ENCODE data around the gene PACSIN2.
"Not testable (repeated sequence)": the region's sequence is repeated elsewhere in the genome, so short reads cannot be mapped to it uniquely, and the experiment has no call there.

The PACSIN2 gene

DNA sequence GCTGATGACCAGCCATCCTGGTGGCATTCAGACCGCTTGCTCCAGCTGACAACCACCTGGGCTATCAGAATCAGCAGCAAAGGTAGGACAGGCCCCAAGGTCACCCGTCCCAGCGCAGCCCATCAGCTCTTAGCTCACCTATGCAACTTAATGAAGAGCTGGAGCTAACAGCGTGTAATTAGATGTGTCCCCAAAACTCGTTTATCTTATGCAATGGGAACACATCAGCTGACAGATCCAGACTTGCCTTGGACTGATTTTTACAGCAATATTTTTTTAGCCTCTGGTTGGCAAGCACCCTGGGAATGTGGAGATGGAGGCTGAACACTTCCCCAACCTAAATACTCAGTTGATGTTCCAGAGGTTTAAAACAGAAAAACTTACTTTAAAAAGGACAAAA lies 76.0 kb downstream of the PACSIN2 start:
- no peak for DNase-seq (ENCODE audit: low spot score)
- ChIA-PET POLR2A (ENCODE audit: low non-redundant PET) (no interaction called here), CTCF (no interaction called here)
- TF ChIP-seq, protein P1, sequence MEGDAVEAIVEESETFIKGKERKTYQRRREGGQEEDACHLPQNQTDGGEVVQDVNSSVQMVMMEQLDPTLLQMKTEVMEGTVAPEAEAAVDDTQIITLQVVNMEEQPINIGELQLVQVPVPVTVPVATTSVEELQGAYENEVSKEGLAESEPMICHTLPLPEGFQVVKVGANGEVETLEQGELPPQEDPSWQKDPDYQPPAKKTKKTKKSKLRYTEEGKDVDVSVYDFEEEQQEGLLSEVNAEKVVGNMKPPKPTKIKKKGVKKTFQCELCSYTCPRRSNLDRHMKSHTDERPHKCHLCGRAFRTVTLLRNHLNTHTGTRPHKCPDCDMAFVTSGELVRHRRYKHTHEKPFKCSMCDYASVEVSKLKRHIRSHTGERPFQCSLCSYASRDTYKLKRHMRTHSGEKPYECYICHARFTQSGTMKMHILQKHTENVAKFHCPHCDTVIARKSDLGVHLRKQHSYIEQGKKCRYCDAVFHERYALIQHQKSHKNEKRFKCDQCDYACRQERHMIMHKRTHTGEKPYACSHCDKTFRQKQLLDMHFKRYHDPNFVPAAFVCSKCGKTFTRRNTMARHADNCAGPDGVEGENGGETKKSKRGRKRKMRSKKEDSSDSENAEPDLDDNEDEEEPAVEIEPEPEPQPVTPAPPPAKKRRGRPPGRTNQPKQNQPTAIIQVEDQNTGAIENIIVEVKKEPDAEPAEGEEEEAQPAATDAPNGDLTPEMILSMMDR (conservative IDR thresholded peaks at IDR 0.05; ENCODE audit: low read depth): no peak
- H3K27ac ChIP-seq: peak overlapping the region; percentile 86

DNA sequence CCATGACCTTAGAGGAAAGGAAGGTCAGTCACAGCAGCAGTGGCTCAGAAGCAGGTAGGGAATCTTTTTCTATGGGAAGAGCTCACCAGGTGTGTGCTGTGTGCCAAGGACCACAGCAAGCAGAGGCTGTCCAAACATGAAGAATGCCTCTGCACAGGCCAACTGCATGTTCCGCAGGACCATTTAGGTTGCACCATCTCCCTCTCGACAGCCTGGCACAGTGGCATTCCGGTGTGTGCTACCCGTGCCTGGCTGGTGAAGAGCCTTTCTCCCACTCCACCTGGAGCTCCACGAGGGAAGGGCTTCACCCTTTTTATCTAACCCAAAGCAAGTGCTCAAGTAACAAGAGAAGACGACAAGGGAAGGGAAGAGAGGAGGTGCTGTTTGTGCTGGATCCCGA lies 76.5 kb downstream of the PACSIN2 start:
- CTCF ChIA-PET: no interaction called here

DNA sequence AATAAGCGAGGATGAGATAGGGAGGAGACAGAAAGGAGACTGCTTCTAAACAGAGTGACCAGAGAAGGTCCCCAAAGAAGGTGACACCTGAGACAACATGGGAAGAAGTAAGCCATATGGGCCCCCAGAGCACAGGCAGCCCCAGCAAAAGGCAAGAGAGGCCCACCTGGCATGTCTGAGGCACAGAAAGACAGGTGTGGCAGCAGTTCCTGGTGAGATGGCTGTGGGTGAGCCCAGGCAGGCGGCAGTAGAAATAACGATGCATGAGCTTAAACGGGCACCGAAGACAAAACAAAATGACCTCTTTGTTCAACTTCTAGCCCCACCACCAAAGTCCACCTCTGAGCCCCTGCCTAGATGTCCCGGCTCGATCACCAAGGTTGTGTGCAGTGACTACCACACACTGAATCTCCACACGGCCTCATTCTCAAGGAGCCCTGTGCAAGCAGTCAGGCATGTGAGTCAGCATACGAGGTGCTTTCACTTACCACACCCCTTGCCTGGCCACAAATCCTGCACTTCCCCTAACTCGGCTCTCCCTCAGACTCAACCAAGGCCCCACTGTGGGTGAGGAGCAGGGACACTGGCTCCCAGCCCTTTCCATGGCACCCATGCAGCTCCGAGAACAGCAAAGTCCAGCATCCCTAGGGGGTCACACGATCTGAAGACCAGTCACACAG lies 77.6 kb downstream of the PACSIN2 start:
- TF ChIP-seq, protein P1 (conservative IDR thresholded peaks at IDR 0.05; ENCODE audit: low read depth): no peak
- peak; percentile 65 for DNase-seq (ENCODE audit: low spot score)
- H3K27ac ChIP-seq: peak overlapping the region; percentile 84
- CTCF ChIA-PET: no interaction called here
- POLR2A ChIA-PET (ENCODE audit: low non-redundant PET): no interaction called here

More for the DNA sequence above, 76.5 kb downstream of the PACSIN2 start:
- POLR2A ChIA-PET (ENCODE audit: low non-redundant PET): no interaction called here
- H3K27ac ChIP-seq: peak overlapping the region; percentile 86
- TF ChIP-seq, protein P1 (conservative IDR thresholded peaks at IDR 0.05; ENCODE audit: low read depth): no peak
- DNase-seq (ENCODE audit: low spot score): no peak

DNA sequence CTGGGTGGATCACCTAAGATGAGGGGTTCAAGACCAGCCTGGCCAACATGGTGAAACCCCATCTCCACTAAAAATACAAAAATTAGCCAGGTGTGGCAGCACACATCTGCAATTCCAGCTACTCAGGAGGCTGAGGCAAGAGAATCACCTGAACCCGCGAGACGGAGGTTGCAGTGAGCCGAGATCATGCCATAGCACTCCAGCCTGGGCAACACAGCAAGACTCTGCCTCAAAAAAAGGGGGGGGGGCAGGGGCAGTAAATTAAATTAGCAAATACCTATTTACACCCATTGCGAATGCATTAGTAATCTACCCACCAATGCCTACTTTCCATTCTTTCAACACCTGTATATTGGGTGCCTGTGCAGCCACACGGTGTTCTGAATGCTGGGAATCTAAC lies 78.3 kb downstream of the PACSIN2 start:
- CTCF ChIA-PET; POLR2A ChIA-PET (ENCODE audit: low non-redundant PET); DNase-seq (ENCODE audit: low spot score): not testable (repeated sequence)
- peak overlapping the region; percentile 84 for H3K27ac ChIP-seq

DNA sequence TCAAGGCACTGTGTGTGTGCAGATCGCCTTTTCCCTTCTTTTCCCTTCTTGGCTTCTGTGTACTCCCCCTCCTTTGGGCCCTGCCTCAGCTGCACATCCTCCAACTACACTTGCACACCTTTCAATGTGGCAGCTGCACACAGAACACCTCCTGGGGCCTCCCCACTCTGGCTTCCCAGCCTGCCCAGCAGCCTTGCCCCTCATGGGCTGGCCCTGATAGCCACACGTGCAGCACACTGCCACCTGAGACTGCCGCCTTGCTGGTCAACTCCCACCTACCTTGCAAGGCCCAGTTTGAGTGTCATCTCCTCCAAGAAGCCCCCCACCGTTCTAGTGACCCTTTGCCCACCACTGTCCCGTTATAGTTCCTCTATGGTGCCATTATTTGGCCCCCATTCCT lies 80.6 kb downstream of the PACSIN2 start:
- H3K27ac ChIP-seq: peak overlapping the region; percentile 94
- TF ChIP-seq, protein P1 (conservative IDR thresholded peaks at IDR 0.05; ENCODE audit: low read depth): no peak
- DNase-seq (ENCODE audit: low spot score): no peak
- ChIA-PET CTCF (interaction anchor here (1.1 kb wide), 1 partner anchor 156 kb away, joined by 6 read pairs; no protein-coding TSS in a partner anchor), POLR2A (ENCODE audit: low non-redundant PET) (no interaction called here)

DNA sequence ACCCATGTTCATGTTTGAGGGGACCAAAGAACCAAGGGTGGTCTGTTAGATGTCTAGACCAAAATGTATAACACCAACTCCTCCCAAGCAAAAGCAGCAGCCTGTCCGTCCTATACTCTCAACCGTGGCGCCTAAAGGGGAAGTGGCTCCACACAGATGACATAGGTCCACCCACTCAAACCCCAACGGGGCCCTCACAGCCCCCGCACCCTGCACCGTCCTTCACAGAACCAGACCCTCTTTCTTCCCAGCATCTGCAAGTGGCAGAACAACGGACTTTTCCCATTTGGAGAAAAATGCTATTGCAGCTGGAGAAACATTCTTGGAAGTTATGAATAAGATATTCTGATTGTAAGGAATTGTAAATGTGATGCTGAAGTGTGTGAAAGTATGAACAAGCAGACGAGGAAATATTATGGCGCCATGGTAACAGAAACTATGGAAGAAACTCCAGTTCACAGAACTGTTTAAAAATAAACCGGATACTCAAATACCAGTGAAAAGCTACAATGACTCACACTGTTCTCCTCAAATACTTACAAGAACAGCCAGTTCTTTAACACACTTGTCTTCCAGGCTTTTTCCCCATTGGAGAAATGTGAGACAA lies 81.4 kb downstream of the PACSIN2 start:
- DNase-seq (ENCODE audit: low spot score): peak; percentile 74
- TF ChIP-seq, protein P1 (conservative IDR thresholded peaks at IDR 0.05; ENCODE audit: low read depth): no peak
- CTCF ChIA-PET: interaction anchor here (1.1 kb wide), 1 partner anchor 157 kb away, joined by 6 read pairs; no protein-coding TSS in a partner anchor
- POLR2A ChIA-PET (ENCODE audit: low non-redundant PET): no interaction called here
- peak overlapping the region; percentile 94 for H3K27ac ChIP-seq

DNA sequence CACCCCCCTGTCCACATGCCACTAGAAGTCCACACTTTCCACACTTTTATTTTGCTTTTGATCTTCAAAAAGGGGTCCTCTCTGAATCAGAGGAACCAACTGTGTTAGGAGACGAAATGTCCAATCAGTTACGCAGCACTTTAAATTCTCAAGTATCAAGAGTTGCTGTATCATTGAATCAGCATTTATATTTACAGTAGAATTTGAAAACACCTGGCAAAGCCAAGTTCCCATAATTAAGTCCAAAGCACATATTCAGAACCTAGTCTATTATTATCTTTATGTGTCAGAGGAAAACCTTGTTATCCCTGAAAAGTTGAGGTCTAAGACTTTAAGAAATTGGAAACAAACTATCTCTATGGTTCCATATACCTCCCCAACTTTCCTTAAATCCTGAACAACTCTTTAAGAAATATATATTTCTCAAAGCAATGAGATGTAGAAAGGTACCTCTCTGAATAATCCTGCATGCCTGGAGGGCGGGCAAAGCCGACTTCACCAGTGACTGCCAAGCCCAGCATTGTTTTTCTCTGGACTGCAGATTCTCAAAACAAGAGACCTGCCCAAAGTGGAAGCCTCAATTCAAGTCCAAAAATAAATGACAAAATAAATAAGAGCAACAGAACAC lies 82.0 kb downstream of the PACSIN2 start:
- TF ChIP-seq, protein P1 (conservative IDR thresholded peaks at IDR 0.05; ENCODE audit: low read depth): no peak
- ChIA-PET CTCF (interaction anchor here (0.5 kb wide), 1 partner anchor 25 kb away, joined by 3 read pairs; no protein-coding TSS in a partner anchor), POLR2A (ENCODE audit: low non-redundant PET) (no interaction called here)
- peak overlapping the region; percentile 94 for H3K27ac ChIP-seq
- DNase-seq (ENCODE audit: low spot score): no peak

Data from RWPE1 (cell line).